Calu3 (cell line): Measurements from ENCODE around the gene GLMP. TPM values are rescaled to one million over a fixed set of nuclear protein-coding genes. Genes with fewer than 3 reads are reported as not detected.

Experiments
- BruUV-seq: library from RNA; stranded (reverse); fragments of 400-500 nt; replicated peaks from 2 replicates; lab custom pipeline; 2021; lab: Mats Ljungman, UMichigan
- CTCF ChIA-PET: fragments of 300-600 bp; sonication (Branson Sonifier 250); formaldehyde crosslinking; loops from one replicate; lab custom pipeline; 2022; ENCODE audit warnings: antibody characterized with exemption; lab: Charles Lee
- DNase-seq: peaks from one replicate; pipeline ENCODE4 v3.0.0; 2022
- H3K27ac Mint-ChIP-seq: one replicate; pipeline ENCODE4 v1.8.0; 2022; ENCODE audit warnings: mixed read lengths; ENCODE audit not compliant: unreplicated experiment
- H3K27me3 Mint-ChIP-seq: one replicate; pipeline ENCODE4 v1.8.0; 2022; ENCODE audit warnings: mixed read lengths; ENCODE audit not compliant: unreplicated experiment
- H3K36me3 Mint-ChIP-seq: one replicate; pipeline ENCODE4 v1.8.0; 2022; ENCODE audit warnings: mild to moderate bottlenecking, moderate library complexity, mixed read lengths; ENCODE audit not compliant: insufficient read depth, unreplicated experiment
- H3K4me1 Mint-ChIP-seq: one replicate; pipeline ENCODE4 v1.8.0; 2022; ENCODE audit warnings: mild to moderate bottlenecking, low read depth, mixed read lengths; ENCODE audit not compliant: unreplicated experiment
- H3K4me3 Mint-ChIP-seq: one replicate; pipeline ENCODE4 v1.8.0; 2022; ENCODE audit warnings: mild to moderate bottlenecking, low read depth, moderate library complexity, mixed read lengths; ENCODE audit not compliant: unreplicated experiment
- H3K9me3 Mint-ChIP-seq: one replicate; pipeline ENCODE4 v1.8.0; 2022; ENCODE audit warnings: low read depth, mixed read lengths; ENCODE audit not compliant: unreplicated experiment
- CTCF ChIP-seq: fragments of 200-600 bp; IDR thresholded peaks from one replicate; pipeline ENCODE4 v1.8.0; 2022; ENCODE audit warnings: antibody characterized with exemption; ENCODE audit not compliant: unreplicated experiment
- intact Hi-C: fragments of 100-400 bp; cut with micrococcal nuclease; formaldehyde crosslinking; loops from one replicate; pipeline ENCODE4 v1.10.0; 2022; ENCODE audit not compliant: unreplicated experiment
- total RNA-seq: library from RNA; stranded (reverse); gene quantifications from 2 replicates; pipeline ENCODE4 v1.2.3, GENCODE V29; 2022

The GLMP gene
- total RNA-seq, 1 experiment from 2014 or later, result 31.0 TPM

- TF ChIP-seq CTCF, result no peak
- CTCF ChIA-PET, result interaction anchor here (2.0 to 2.2 kb wide), 2 partner anchors 104 to 135 kb away, joined by 6 to 8 read pairs; no protein-coding TSS in a partner anchor
- H3K4me1 Mint-ChIP-seq, result peaks cover 19% of the 10 kb centered on the region
- peaks cover 60% of the 10 kb centered on the region for H3K36me3 Mint-ChIP-seq
- H3K27me3 Mint-ChIP-seq, result no peaks in the 10 kb centered on the region
- peak overlapping the region; percentile 78 for H3K27ac Mint-ChIP-seq
- BruUV-seq, result no TSS peak
- H3K4me3 Mint-ChIP-seq, result peak overlapping the region; percentile 72
- intact Hi-C loops, result loop anchor here (5.0 kb wide), 2 partner anchors 56 to 221 kb away; partner anchors contain the start of genes CCT3, MEF2D and TSACC
- no peaks in the 10 kb centered on the region for H3K9me3 Mint-ChIP-seq
- peak; percentile 38 for DNase-seq
These were observed 14.2 kb downstream of the GLMP start for GRCh38 chr1:156281281-156281680.

GRCh38 chr1:156279837-156280236, 15.6 kb downstream of the GLMP start:
- no peak for DNase-seq
- Mint-ChIP-seq H3K27ac (no peak overlapping the region), H3K27me3 (no peaks in the 10 kb centered on the region), H3K4me3 (no peak overlapping the region), H3K4me1 (peaks cover 14% of the 10 kb centered on the region), H3K9me3 (no peaks in the 10 kb centered on the region), H3K36me3 (peaks cover 72% of the 10 kb centered on the region)
- BruUV-seq, result no TSS peak
- CTCF ChIA-PET, result interaction anchor here (0.6 to 0.7 kb wide), 2 partner anchors 16 to 241 kb away, joined by 3 read pairs; no protein-coding TSS in a partner anchor
- intact Hi-C loops, result loop anchor here (5.0 kb wide), 2 partner anchors 57 to 222 kb away; partner anchors contain the start of genes CCT3, MEF2D and TSACC
- TF ChIP-seq CTCF, result no peak

GRCh38 chr1:156276966-156277381, 18.5 kb downstream of the GLMP start:
- CTCF ChIA-PET, result no interaction called here
- BruUV-seq, result no TSS peak
- Mint-ChIP-seq H3K4me1 (no peaks in the 10 kb centered on the region), H3K36me3 (peaks cover 74% of the 10 kb centered on the region), H3K27ac (no peak overlapping the region), H3K27me3 (no peaks in the 10 kb centered on the region), H3K9me3 (no peaks in the 10 kb centered on the region), H3K4me3 (no peak overlapping the region)
- DNase-seq, result no peak
- intact Hi-C loops, result no loop called here
- no peak for TF ChIP-seq CTCF

- Mint-ChIP-seq H3K36me3 (peaks cover 74% of the 10 kb centered on the region), H3K27ac (no peak overlapping the region), H3K4me1 (no peaks in the 10 kb centered on the region), H3K27me3 (no peaks in the 10 kb centered on the region), H3K4me3 (no peak overlapping the region), H3K9me3 (no peaks in the 10 kb centered on the region)
- TF ChIP-seq CTCF, result no peak
- BruUV-seq, result no TSS peak
- DNase-seq, result no peak
- intact Hi-C loops, result no loop called here
- CTCF ChIA-PET, result no interaction called here
These were observed 18.9 kb downstream of the GLMP start for GRCh38 chr1:156276532-156276931.
